Mammary epithelial cell (primary cell): ENCODE results near the gene AGK.

Experiments used
- CTCF ChIP-seq, 2 donors: IDR thresholded peaks in 1 of 2; conservative IDR thresholded peaks in 1 of 2; 2 replicates each; pipeline ENCODE4 v1.5.1; 2011 to 2012; ENCODE audit warnings: inconsistent platforms in 2 of 2, low read length in 2 of 2, mild to moderate bottlenecking in 2 of 2, control low read depth in 1 of 2, low read depth in 1 of 2; ENCODE audit not compliant: insufficient read depth in 1 of 2; ENCODE audit errors: extremely low read depth in 1 of 2
- EZH2 ChIP-seq: IDR thresholded peaks from 2 replicates; pipeline ENCODE4 v1.6.1; 2012; ENCODE audit warnings: low read length, inconsistent platforms, borderline replicate concordance

GRCh38 chr7:141624763-141625162 is 73.6 kb downstream of the AGK start:
- TF ChIP-seq CTCF (conservative IDR thresholded peaks at IDR 0.05 in 1 of 2, IDR thresholded peaks at IDR 0.05 in 1 of 2; ENCODE audit: extremely low read depth in 1 of 2, insufficient read depth in 1 of 2, low read depth in 1 of 2, low read length in 2 of 2) = no peak
- TF ChIP-seq EZH2 = no peak
